ENCODE measurements around the gene PHKA2. TPM values are rescaled to one million over a fixed set of nuclear protein-coding genes. Genes with fewer than 3 reads are reported as not detected.

Gene PHKA2
- total RNA-seq, 2 donors from 2014 or later, result 23.1 to 29.8 TPM

- intact Hi-C loops (cut with DNase I), result no loop called here
- ATAC-seq, result no peak
- DNase-seq, result no peak
Measured at GRCh38 chrX:18938710-18939109, 45.2 kb downstream of the PHKA2 start.

GRCh38 chrX:18937173-18937572, 46.7 kb downstream of the PHKA2 start:
- no peak for ATAC-seq
- intact Hi-C loops (cut with DNase I), result no loop called here
- no peak for DNase-seq

DNA sequence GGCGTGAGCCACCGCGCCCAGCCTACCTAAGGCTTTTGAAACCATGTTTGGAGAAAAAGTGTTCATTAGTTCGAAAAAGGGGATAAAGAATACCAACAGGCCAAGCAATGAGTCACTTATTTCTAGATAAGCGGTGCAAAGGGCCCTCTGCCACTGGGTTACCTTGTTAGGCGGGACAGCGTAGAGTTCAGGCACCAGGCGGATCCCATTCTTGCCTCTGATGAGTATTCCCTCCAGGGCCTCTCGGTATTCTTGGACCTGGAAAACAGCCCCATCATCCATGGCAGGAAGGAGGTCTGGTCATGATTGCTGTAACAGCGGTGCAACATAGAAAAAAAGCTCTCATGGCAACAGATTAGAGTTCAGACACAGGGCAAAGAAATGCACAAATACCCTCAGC, 48.0 kb downstream of the PHKA2 start:
- ATAC-seq (no peak), DNase-seq (no peak)
- intact Hi-C loops (cut with DNase I), result no loop called here

DNA sequence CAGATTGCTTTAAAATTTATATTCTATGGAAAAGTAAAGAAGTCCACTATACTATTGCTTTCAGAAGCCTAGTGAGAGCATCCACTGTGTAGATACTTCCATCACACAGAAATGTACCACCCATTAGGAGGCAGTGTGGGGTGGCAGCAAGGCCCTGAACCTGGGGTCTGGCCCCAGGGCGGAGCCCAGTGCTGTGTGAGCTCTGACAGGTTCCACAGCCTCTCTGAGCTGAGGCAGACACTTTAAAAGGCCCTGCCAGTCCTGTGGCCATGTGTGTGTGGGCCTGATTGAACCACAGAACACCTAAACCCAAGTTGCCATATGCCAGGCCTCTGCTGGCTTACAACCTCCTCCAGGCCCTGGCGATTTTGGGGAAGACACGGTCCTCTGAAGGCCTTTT, 49.2 kb downstream of the PHKA2 start:
- intact Hi-C loops (cut with DNase I), result loop anchor here in 1 of 2 donors (5.0 kb wide), 1 partner anchor 398 kb away; no protein-coding TSS in a partner anchor
- DNase-seq (no peak), ATAC-seq (no peak)

DNA sequence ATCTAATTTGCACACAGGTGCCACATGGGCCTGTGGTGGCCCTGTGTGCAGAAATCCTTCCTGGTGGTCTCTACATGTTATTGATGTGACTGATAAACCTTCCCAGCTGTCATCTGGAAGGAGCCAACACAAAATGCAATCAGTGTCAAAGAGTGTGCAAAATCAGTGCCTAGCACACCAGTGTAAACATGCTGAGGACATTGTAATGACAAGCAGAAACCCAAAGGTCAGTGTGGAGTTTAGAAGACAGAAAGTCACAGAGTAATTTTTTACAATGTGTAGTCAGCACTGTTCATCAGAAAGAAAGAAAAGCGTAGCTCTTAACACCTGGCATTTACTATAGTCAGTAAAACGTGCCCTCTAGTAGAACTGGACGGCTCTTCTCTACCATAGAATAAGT, 50.3 kb downstream of the PHKA2 start:
- intact Hi-C loops (cut with DNase I), result loop anchor here in 1 of 2 donors (5.0 kb wide), 1 partner anchor 399 kb away; no protein-coding TSS in a partner anchor
- DNase-seq (no peak), ATAC-seq (no peak)

GRCh38 chrX:18931972-18932371, 51.9 kb downstream of the PHKA2 start:
- ATAC-seq (peak in 1 of 2 donors; percentile 34), DNase-seq (no peak)
- intact Hi-C loops (cut with DNase I), result loop anchor here in 1 of 2 donors (5.0 kb wide), 1 partner anchor 400 kb away; no protein-coding TSS in a partner anchor

DNA sequence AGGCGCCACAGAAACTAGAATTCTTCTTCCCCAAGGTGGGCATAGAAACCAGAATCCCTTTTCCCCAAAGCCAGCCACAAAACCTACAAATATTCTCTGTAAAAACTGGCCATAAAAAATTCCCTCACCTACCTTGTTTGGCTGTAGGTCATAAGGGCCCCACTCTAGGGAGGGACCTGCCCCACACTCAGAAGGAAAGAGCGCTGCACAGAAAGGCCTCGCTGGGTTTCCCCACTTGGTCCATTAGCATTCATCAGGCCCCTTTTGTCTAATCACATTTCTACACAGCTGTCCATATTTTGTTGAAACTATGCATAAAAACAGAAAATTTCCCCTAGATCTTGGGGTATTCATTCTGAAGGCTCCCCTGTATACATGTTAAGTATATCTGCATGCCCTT, 54.1 kb downstream of the PHKA2 start:
- ATAC-seq (no peak), DNase-seq (no peak)
- intact Hi-C loops (cut with DNase I), result loop anchor here in 1 of 2 donors (5.0 kb wide), 1 partner anchor 403 kb away; no protein-coding TSS in a partner anchor

GRCh38 chrX:18927558-18927957, 56.4 kb downstream of the PHKA2 start:
- no peak for ATAC-seq
- DNase-seq, result no peak
- intact Hi-C loops (cut with DNase I), result no loop called here

DNA sequence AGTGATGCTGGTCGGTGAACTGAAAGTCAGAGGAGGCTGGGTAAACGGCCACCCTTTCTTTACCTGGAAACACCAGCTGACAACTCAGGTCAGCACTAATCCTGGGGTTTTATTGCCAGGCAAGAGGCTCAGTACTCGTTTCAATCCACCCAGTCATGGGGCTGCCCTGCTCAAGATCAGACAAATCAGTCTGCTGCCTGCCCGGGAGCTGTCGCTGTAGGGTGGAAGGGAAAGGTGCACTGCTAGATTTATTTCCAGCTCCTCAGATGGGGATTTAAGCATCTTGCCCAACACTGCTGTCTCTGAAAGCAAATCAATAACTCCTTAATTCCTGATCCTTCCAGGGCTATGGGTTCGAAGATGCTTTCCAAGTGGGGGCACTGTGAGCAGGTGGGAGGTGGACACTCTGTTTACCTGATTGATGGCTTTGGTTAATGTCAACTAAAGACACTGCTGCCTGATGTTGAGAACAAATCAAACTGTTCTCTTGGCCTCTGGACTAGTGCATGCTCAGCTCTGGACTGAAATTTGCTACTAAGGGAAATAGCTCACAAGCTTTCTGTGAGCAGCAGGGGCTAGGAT, 59.3 kb downstream of the PHKA2 start:
- ATAC-seq, result no peak
- intact Hi-C loops (cut with DNase I), result no loop called here
- DNase-seq, result no peak

GRCh38 chrX:18920566-18920965, 63.3 kb downstream of the PHKA2 start:
- intact Hi-C loops (cut with DNase I), result no loop called here
- no peak for ATAC-seq
- no peak for DNase-seq

GRCh38 chrX:18920079-18920478, 63.8 kb downstream of the PHKA2 start:
- ATAC-seq, result no peak
- no peak for DNase-seq
- intact Hi-C loops (cut with DNase I), result no loop called here

GRCh38 chrX:18917831-18918230, 66.1 kb downstream of the PHKA2 start:
- DNase-seq (no peak), ATAC-seq (no peak)
- intact Hi-C loops (cut with DNase I), result no loop called here

DNA sequence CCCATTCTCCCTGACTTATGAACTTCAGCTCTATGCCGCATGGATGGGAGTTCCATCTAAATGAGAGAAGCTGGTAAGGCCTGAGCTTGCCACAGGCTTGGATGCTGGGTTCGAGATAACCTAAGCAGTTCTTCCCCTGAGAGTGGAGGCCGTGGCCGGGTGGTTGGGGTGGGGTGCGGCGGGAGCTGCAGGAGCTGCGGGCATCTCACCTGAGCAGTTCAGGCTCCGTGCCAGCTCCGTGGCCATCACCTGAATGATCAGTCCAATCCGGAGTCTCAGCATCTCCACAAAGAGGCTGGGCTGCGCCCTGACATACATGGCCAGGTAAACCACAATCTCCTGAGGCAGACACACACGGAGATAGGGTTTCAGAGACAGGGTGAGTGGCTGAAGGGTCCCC, 77.6 kb downstream of the PHKA2 start:
- ATAC-seq (no peak), DNase-seq (no peak)
- intact Hi-C loops (cut with DNase I), result loop anchor here in 1 of 2 donors (10.0 kb wide), 1 partner anchor 501 kb away; no protein-coding TSS in a partner anchor

- DNase-seq (no peak), ATAC-seq (no peak)
- intact Hi-C loops (cut with DNase I), result loop anchor here in 1 of 2 donors (10.0 kb wide), 1 partner anchor 496 kb away; no protein-coding TSS in a partner anchor
Measured at GRCh38 chrX:18900401-18900976, 83.4 kb downstream of the PHKA2 start.

DNA sequence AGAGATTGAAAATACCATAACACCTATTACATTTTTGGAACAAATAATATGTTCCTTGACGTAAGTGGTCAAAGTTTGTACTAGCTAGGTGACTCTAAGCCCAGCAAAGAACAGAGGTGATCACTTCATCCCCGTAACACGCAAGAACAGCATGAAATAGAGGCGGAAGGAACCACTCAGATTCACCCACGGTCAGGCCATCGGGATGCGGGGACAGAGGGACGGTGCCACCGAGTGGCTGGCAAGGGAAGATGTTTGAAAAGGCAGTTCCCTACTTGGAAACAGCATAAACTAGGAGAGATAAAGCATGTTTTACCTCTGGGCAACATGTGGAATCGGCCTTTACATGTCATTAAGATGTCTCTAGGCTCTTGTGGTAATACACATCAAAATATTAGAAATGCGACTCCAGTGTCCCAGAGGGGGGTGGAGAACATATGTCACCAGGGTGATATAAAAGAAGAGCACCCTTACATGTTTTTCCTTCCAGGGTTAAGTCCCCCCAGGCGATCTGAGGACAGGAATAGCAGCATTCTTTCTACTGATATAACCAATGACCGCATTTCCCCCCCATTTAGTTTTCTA, 84.0 kb downstream of the PHKA2 start:
- intact Hi-C loops (cut with DNase I), result loop anchor here in 1 of 2 donors (10.0 kb wide), 1 partner anchor 495 kb away; no protein-coding TSS in a partner anchor
- no peak for ATAC-seq
- DNase-seq, result no peak

- no peak for ATAC-seq
- DNase-seq, result no peak
- intact Hi-C loops (cut with DNase I), result no loop called here
Measured at GRCh38 chrX:18898492-18898891, 85.4 kb downstream of the PHKA2 start.

DNA sequence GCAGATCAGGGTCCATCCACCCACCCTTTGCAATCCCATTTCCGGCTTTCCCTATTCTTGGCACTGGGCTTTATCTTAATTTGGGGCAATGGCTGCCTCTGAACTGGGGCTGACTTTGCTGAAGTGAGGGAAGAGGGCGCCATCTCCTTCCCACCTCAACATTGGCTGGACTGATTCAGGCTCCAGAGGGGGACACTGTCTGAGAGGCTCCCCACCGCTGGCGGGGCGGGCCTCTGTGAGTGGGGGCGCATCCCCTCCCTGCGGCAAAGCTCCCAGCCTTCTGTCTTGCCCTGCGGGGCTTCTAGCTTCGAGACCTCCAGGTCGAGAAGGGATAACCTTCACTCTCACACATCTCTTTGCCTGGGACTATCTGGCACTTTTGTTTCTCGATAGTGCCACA, 85.8 kb downstream of the PHKA2 start:
- intact Hi-C loops (cut with DNase I), result no loop called here
- ATAC-seq (no peak), DNase-seq (no peak)

DNA sequence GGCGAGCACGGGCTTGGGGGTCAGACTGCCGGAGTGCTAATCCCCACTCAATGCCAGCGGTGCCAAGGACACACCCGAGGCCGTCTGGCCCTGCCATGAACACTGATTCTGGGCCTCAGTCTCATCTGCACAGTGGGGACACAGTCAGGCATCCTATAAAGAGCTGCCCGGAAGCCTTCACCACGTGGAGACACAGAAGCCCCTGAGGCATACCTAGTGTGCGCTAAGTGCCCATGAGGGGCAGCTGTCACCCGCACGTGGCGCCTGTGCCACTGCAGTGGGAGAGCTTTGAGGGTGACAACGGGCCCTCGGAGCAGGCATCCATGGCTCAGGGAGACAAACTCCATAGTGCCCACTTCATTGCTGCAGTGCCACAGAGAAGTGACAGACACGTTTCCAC, 86.3 kb downstream of the PHKA2 start:
- DNase-seq (no peak), ATAC-seq (no peak)
- intact Hi-C loops (cut with DNase I), result no loop called here

DNA sequence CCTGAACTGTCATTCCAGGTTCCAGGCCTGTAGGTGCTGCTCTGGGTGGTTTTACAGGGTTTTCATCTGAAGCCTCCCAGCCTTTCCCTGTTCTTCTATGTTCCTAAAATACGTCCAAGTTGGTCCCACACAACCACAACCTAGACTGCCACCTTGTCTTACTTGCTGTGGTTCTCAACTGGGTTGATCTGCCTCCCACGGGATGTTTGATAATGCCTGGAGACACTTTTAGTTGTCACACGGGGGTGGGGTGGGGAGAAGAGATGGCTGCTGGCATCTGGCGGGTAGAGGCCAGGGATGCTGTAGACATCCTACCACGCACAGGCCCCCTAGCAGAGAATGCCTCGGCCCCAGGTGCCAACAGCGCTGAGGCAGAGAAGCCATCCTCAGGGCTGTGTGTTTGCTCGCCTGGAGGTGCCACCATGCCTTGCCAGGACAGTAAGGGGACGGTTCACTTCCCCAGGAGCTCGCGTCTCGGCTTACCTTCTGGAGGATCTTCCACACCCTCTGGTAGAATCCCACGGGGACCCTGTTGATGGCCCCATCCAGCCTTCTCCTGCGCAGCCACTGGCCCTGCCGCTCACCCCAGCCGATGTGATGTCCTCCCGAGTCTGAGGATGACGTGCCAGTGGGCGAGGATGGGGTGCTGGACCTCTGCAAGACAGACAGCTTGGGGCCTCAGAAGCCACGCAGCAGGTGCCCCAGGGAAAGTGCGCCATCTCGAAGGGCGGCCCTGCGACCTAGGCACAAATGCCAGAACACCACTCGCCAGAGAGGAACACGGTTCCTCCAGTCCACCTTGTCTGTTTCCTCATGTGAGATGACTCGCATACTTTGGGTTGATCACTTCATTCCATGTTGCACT, 87.0 kb downstream of the PHKA2 start:
- intact Hi-C loops (cut with DNase I), result no loop called here
- ATAC-seq, result no peak
- no peak for DNase-seq
